Adrenal gland (tissue), 5 donors: ENCODE measurements around the gene HLCS.
"Not testable (repeated sequence)": the region's sequence is repeated elsewhere in the genome, so short reads cannot be mapped to it uniquely, and the experiment has no call there.

ENCODE experiments used
- POLR2A ChIP-seq, 2 donors: fragments of 450-650 bp; IDR thresholded peaks; one replicate each; pipeline ENCODE4 v1.6.1; 2017; ENCODE audit warnings: antibody characterized with exemption in 2 of 2, mild to moderate bottlenecking in 2 of 2, moderate library complexity in 1 of 2
- TF ChIP-seq, protein P1 (sequence below), 6 experiments: fragments of 450-650 bp in 4 of 6; fragments of 200-600 bp in 2 of 6; sonication (generic) in 1 of 6; IDR thresholded peaks; 1 replicate in 5 of 6; 2 replicates in 1 of 6; pipeline versions ENCODE4 v1.5.1 to v1.8.0; 2016 to 2021; ENCODE audit warnings: antibody characterized with exemption in 6 of 6, mild to moderate bottlenecking in 2 of 6, moderate library complexity in 1 of 6
- donor health status: DM: no; HTN: no; CAD: no.

DNA sequence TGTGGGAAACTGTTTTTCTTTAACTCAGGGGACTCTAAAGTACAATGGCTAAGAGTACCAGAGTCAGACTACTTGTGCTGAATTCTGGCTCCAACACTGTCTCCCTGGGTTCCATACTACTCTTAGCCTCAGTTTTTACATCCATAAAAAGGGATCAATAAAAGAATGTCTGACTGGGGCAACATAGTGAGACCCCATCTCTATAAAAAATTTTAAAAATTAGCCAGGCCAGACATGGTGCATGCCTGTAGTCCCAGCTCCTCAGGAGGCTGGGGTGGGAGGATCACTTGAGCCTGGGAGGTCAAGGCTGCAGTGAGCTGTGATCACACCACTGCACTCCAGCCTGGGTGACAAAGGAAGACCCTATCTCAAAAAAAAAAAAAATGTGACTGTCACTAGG, 150.4 kb downstream of the HLCS start:
- TF ChIP-seq POLR2A (IDR thresholded peaks at IDR 0.05): not testable (repeated sequence)
- TF ChIP-seq, protein P1, sequence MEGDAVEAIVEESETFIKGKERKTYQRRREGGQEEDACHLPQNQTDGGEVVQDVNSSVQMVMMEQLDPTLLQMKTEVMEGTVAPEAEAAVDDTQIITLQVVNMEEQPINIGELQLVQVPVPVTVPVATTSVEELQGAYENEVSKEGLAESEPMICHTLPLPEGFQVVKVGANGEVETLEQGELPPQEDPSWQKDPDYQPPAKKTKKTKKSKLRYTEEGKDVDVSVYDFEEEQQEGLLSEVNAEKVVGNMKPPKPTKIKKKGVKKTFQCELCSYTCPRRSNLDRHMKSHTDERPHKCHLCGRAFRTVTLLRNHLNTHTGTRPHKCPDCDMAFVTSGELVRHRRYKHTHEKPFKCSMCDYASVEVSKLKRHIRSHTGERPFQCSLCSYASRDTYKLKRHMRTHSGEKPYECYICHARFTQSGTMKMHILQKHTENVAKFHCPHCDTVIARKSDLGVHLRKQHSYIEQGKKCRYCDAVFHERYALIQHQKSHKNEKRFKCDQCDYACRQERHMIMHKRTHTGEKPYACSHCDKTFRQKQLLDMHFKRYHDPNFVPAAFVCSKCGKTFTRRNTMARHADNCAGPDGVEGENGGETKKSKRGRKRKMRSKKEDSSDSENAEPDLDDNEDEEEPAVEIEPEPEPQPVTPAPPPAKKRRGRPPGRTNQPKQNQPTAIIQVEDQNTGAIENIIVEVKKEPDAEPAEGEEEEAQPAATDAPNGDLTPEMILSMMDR (IDR thresholded peaks at IDR 0.05): not testable (repeated sequence)
